K562 (cell line): ENCODE measurements around the gene MTOR. TPM values are rescaled to one million over a fixed set of nuclear protein-coding genes. Genes with fewer than 3 reads are reported as not detected.
A peak's percentile ranks its signal among the peaks of the same experiment; 100 is the strongest.

Experiments used
- FOXP1 ChIP-seq: sonication (generic); formaldehyde crosslinking; IDR thresholded peaks from 2 replicates; pipeline ENCODE4 v1.8.0; 2022; ENCODE audit warnings: mild to moderate bottlenecking, missing genetic modification reagents
- NR2C1 ChIP-seq, 2 experiments: fragments of 450-650 bp; IDR thresholded peaks; 2 replicates each; pipeline ENCODE4 v1.6.1; 2017; ENCODE audit warnings: mild to moderate bottlenecking in 2 of 2, antibody characterized with exemption in 1 of 2, inconsistent platforms in 1 of 2, missing compliant biosample characterization in 1 of 2, missing genetic modification characterization in 1 of 2
- PBX2 ChIP-seq, 2 experiments: IDR thresholded peaks in 1 of 2; conservative IDR thresholded peaks in 1 of 2; 2 replicates each; pipeline ENCODE4 v1.6.1; 2016; ENCODE audit warnings: low read depth in 2 of 2, mild to moderate bottlenecking in 1 of 2, missing compliant biosample characterization in 1 of 2, missing genetic modification characterization in 1 of 2, moderate library complexity in 1 of 2
- POLR2G ChIP-seq: fragments of 200-400 bp; formaldehyde crosslinking; IDR thresholded peaks from 2 replicates; pipeline ENCODE4 v1.6.1; 2017; ENCODE audit warnings: low read depth, mild to moderate bottlenecking, antibody characterized with exemption, low read length, moderate library complexity
- UBTF ChIP-seq, 2 experiments: IDR thresholded peaks; 2 replicates each; pipeline ENCODE4 v1.6.1; 2012; ENCODE audit warnings: improper control_type of control experiment in 2 of 2, low read depth in 2 of 2, low read length in 2 of 2, borderline replicate concordance in 1 of 2
- polyA plus RNA-seq, 8 experiments: library from polyadenylated mRNA; depleted of rRNA in 4 of 8; stranded (reverse) in 5 of 8; unstranded in 3 of 8; fragments of >200 nt; fragmentation: Nextera tagmentation in 2 of 8; fragmentation: Illumina TruSeq in 1 of 8; extraction: Ambion mirVana in 2 of 8; extraction: Trizol in 1 of 8; gene quantifications; 2 replicates each; pipeline versions ENCODE4 v1.2.1 to v1.2.3, GENCODE V29; 2011 to 2014; ENCODE audit warnings: inconsistent platforms in 1 of 8, missing spikeins in 1 of 8
- total RNA-seq, 7 experiments: library from RNA; depleted of rRNA in 6 of 7; stranded (reverse); fragments of >200 nt in 6 of 7; fragmentation: Illumina TruSeq in 2 of 7; extraction: Trizol in 2 of 7; gene quantifications; 2 replicates each; pipeline versions ENCODE4 v1.2.1 to v1.2.3, GENCODE V29; 2011 to 2021; ENCODE audit warnings: low replicate concordance in 1 of 7

MTOR gene
- total and polyA plus RNA-seq, 9 of the 15 experiments (the other 6 are each of a cell fraction or from before 2014, with no cell fraction given): 11.4 to 71.4 (median 52.2) TPM

GRCh38 chr1:11180342-11180744, 82.0 kb downstream of the MTOR start (continued):
- no peak for TF ChIP-seq FOXP1 (CRISPR knock-in tag)
- no peak for TF ChIP-seq PBX2 (CRISPR knock-in tag; IDR thresholded peaks at IDR 0.05; ENCODE audit: low read depth)
- peak; percentile 72 for TF ChIP-seq PBX2 (tag; conservative IDR thresholded peaks at IDR 0.05; ENCODE audit: low read depth)
- no peak for TF ChIP-seq POLR2G
- TF ChIP-seq NR2C1 (IDR thresholded peaks at IDR 0.05): no peak
- TF ChIP-seq NR2C1 (tag; IDR thresholded peaks at IDR 0.05): no peak
- TF ChIP-seq UBTF (IDR thresholded peaks at IDR 0.05; ENCODE audit: borderline replicate concordance in 1 of 2, low read depth in 2 of 2, low read length in 2 of 2): no peak
